Measurements from ENCODE around the gene COL12A1. TPM values are rescaled to one million over a fixed set of nuclear protein-coding genes. Genes with fewer than 3 reads are reported as not detected.
A peak's percentile ranks its signal among the peaks of the same experiment; 100 is the strongest.

The COL12A1 gene
- total RNA-seq, 1 donor from 2014 or later = 1.3 TPM

DNA sequence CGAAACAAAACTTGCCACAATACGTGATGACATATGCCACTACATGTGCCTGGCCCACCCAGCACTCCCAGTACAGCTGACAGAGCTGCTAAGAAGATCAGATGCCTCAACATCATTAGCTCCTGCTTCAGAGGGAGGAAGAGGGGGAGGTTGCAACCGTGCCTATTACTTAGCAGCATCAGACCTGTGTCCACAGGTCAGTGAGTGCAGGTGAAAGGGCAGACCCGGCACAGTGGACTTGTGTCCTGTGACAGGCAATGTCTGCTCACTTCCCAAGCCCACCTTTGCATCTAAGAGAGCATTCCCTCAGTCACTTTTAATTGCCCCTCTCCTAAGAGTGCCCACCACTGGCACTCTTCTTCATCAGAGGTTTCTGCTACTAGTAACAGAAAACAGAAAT lies 9.4 kb upstream of the COL12A1 start:
- H3K36me3 ChIP-seq = no peaks in the 10 kb centered on the region
- H3K27me3 ChIP-seq = peaks cover 8% of the 10 kb centered on the region
- Mint-ChIP-seq H3K27ac (no peak overlapping the region), H3K36me3 (no peaks in the 10 kb centered on the region), H3K4me1 (no peaks in the 10 kb centered on the region), H3K27me3 (ENCODE audit: insufficient read depth, low read depth) (no peaks in the 10 kb centered on the region), H3K4me3 (no peak overlapping the region), H3K9me3 (no peaks in the 10 kb centered on the region)
- no peak overlapping the region for H3K4me3 ChIP-seq
- DNase-seq (ENCODE audit: low spot score) = no peak
- TF ChIP-seq, protein P1, sequence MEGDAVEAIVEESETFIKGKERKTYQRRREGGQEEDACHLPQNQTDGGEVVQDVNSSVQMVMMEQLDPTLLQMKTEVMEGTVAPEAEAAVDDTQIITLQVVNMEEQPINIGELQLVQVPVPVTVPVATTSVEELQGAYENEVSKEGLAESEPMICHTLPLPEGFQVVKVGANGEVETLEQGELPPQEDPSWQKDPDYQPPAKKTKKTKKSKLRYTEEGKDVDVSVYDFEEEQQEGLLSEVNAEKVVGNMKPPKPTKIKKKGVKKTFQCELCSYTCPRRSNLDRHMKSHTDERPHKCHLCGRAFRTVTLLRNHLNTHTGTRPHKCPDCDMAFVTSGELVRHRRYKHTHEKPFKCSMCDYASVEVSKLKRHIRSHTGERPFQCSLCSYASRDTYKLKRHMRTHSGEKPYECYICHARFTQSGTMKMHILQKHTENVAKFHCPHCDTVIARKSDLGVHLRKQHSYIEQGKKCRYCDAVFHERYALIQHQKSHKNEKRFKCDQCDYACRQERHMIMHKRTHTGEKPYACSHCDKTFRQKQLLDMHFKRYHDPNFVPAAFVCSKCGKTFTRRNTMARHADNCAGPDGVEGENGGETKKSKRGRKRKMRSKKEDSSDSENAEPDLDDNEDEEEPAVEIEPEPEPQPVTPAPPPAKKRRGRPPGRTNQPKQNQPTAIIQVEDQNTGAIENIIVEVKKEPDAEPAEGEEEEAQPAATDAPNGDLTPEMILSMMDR (IDR thresholded peaks at IDR 0.05) = no peak
- TF ChIP-seq EZH2 (IDR thresholded peaks at IDR 0.05) = no peak
- no peak for TF ChIP-seq EZH2phosphoT487 (IDR thresholded peaks at IDR 0.05)
- H2AFZ ChIP-seq (replicated peaks) = no peak overlapping the region
- no peak overlapping the region for H3K9ac ChIP-seq
- H4K20me1 ChIP-seq (ENCODE audit: low read depth) = no peaks in the 10 kb centered on the region
- no peaks in the 10 kb centered on the region for H3K9me3 ChIP-seq (ENCODE audit: low read depth)
- no peak overlapping the region for H3K4me2 ChIP-seq
- no peak overlapping the region for H3K27ac ChIP-seq
- H3K79me2 ChIP-seq (ENCODE audit: low read depth) = no peaks in the 10 kb centered on the region
- no peaks in the 10 kb centered on the region for H3K4me1 ChIP-seq
- H3F3A ChIP-seq (ENCODE audit: low read depth) = peaks cover 5% of the 10 kb centered on the region

DNA sequence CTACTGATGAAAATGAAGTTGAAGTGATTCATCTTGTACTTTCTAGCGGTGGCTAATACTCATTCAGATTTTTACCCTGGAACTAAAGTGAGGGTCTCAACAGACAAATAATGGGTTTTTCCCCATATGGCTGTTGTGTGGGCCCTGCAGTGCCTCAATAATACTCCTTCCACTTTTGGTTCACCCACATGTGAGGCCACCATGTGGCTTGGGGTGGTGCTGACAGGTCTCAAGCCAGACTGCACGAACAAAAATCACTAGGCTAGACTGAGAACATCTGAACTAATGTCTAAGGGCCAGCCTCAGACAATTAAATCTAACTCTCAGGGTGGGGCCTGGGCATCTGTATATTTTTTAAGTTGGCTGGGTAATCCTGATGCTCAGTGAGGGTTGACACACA lies 7.9 kb upstream of the COL12A1 start:
- Histone ChIP-seq H3K27ac (no peak overlapping the region), H3K4me2 (no peak overlapping the region), H3K4me3 (no peak overlapping the region), H3K79me2 (ENCODE audit: low read depth) (no peaks in the 10 kb centered on the region), H3K27me3 (peaks cover 23% of the 10 kb centered on the region), H4K20me1 (ENCODE audit: low read depth) (no peaks in the 10 kb centered on the region), H3K9ac (no peak overlapping the region), H3K9me3 (ENCODE audit: low read depth) (no peaks in the 10 kb centered on the region), H2AFZ (replicated peaks) (no peak overlapping the region), H3F3A (ENCODE audit: low read depth) (peaks cover 6% of the 10 kb centered on the region), H3K36me3 (no peaks in the 10 kb centered on the region), H3K4me1 (peaks cover under 1% of the 10 kb centered on the region)
- TF ChIP-seq, protein P1 (IDR thresholded peaks at IDR 0.05) = peak; percentile 11
- TF ChIP-seq EZH2 (IDR thresholded peaks at IDR 0.05) (no peak), EZH2phosphoT487 (IDR thresholded peaks at IDR 0.05) (no peak)
- peaks cover 2% of the 10 kb centered on the region for H3K4me1 Mint-ChIP-seq
- H3K27me3 Mint-ChIP-seq (ENCODE audit: insufficient read depth, low read depth) = peaks cover 4% of the 10 kb centered on the region
- no peaks in the 10 kb centered on the region for H3K9me3 Mint-ChIP-seq
- H3K27ac Mint-ChIP-seq = no peak overlapping the region
- no peak overlapping the region for H3K4me3 Mint-ChIP-seq
- no peaks in the 10 kb centered on the region for H3K36me3 Mint-ChIP-seq
- no peak for DNase-seq (ENCODE audit: low spot score)

DNA sequence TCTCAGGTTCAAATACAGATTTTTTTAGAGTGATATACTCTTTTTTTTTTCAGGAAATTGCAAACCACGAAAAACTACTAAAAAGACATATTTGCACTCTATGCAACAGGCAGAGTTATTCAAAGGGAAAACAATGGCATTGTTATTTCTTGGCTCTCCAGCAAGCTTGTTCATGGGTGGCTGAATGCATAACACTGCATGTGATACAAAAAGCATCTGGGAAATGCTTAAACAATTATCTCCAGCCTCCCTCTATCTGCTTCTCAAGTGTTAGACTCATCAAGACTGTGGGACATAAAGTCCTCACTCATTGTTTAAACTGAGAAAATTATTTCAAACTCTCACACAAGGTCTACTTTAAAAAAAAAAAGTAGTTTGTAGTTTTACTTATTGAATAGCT lies 7.3 kb upstream of the COL12A1 start:
- no peak overlapping the region for H3K4me3 ChIP-seq
- H3K9ac ChIP-seq = no peak overlapping the region
- no peak for DNase-seq (ENCODE audit: low spot score)
- TF ChIP-seq EZH2phosphoT487 (IDR thresholded peaks at IDR 0.05) (no peak), EZH2 (IDR thresholded peaks at IDR 0.05) (no peak)
- TF ChIP-seq, protein P1 (IDR thresholded peaks at IDR 0.05) = no peak
- H3K4me3 Mint-ChIP-seq = no peak overlapping the region
- no peak overlapping the region for H3K27ac Mint-ChIP-seq
- peaks cover 12% of the 10 kb centered on the region for H3F3A ChIP-seq (ENCODE audit: low read depth)
- H3K79me2 ChIP-seq (ENCODE audit: low read depth) = no peaks in the 10 kb centered on the region
- H3K9me3 ChIP-seq (ENCODE audit: low read depth) = no peaks in the 10 kb centered on the region
- no peak overlapping the region for H3K4me2 ChIP-seq
- no peaks in the 10 kb centered on the region for H3K36me3 Mint-ChIP-seq
- H3K4me1 Mint-ChIP-seq = peaks cover 7% of the 10 kb centered on the region
- peaks cover 7% of the 10 kb centered on the region for H3K4me1 ChIP-seq
- no peak overlapping the region for H2AFZ ChIP-seq (replicated peaks)
- H3K27me3 ChIP-seq = peaks cover 30% of the 10 kb centered on the region
- H3K27ac ChIP-seq = no peak overlapping the region
- H3K9me3 Mint-ChIP-seq = no peaks in the 10 kb centered on the region
- H3K27me3 Mint-ChIP-seq (ENCODE audit: insufficient read depth, low read depth) = peaks cover 10% of the 10 kb centered on the region
- no peaks in the 10 kb centered on the region for H4K20me1 ChIP-seq (ENCODE audit: low read depth)
- H3K36me3 ChIP-seq = no peaks in the 10 kb centered on the region
